CD4-positive, alpha-beta T cell (primary cell): Measurements from ENCODE around the gene BFAR. TPM values are rescaled to one million over a fixed set of nuclear protein-coding genes. Genes with fewer than 3 reads are reported as not detected.

Experiments
- ATAC-seq: fragments of 200-7000 bp; cut with Tn5 transposase; one replicate; pipeline ENCODE4 v1.10.0; 2022; ENCODE audit warnings: mild to moderate bottlenecking; ENCODE audit not compliant: poor library complexity
- CTCF ChIA-PET: fragments of 350-600 bp; sonication (Branson Sonifier 250); formaldehyde crosslinking; loops from one replicate; lab custom pipeline; 2021; ENCODE audit warnings: antibody characterized with exemption, inconsistent platforms; lab: Charles Lee
- POLR2A ChIA-PET: fragments of 350-600 bp; sonication (Branson Sonifier 250); formaldehyde crosslinking; loops from one replicate; lab custom pipeline; 2021; ENCODE audit warnings: antibody characterized with exemption, inconsistent platforms; lab: Charles Lee
- DNase-seq, 14 experiments: peaks; one replicate each; pipeline ENCODE4 v3.0.0-alpha.2; 2013 to 2020; ENCODE audit warnings: mixed read lengths in 2 of 14
- H3K27ac ChIP-seq, 2 donors: one replicate each; pipeline versions ENCODE4 v1.5.1 to v1.7.0; 2013; ENCODE audit warnings: low read length in 2 of 2, low read depth in 1 of 2, mild to moderate bottlenecking in 1 of 2
- H3K27me3 ChIP-seq, 2 experiments: 1 replicate in 1 of 2; 2 replicates in 1 of 2; pipeline versions ENCODE4 v1.6.1 to v1.7.0; 2013; ENCODE audit warnings: low read length in 2 of 2, control low read depth in 1 of 2, mild to moderate bottlenecking in 1 of 2, moderate library complexity in 1 of 2; ENCODE audit not compliant: insufficient read depth in 2 of 2, control insufficient read depth in 1 of 2
- H3K36me3 ChIP-seq: one replicate; pipeline ENCODE4 v1.6.1; 2013; ENCODE audit warnings: low read length, control low read depth; ENCODE audit not compliant: insufficient read depth
- H3K4me1 ChIP-seq: one replicate; pipeline ENCODE4 v1.6.1; 2013; ENCODE audit warnings: low read length, control low read depth; ENCODE audit not compliant: insufficient read depth
- H3K4me3 ChIP-seq: one replicate; pipeline ENCODE4 v1.5.1; 2013; ENCODE audit warnings: mild to moderate bottlenecking, low read length, moderate library complexity
- H3K9me3 ChIP-seq, 2 experiments: 1 replicate in 1 of 2; 2 replicates in 1 of 2; pipeline versions ENCODE4 v1.6.1 to v1.7.0; 2013; ENCODE audit warnings: low read length in 2 of 2, mild to moderate bottlenecking in 2 of 2, control low read depth in 1 of 2, moderate library complexity in 1 of 2; ENCODE audit not compliant: control insufficient read depth in 1 of 2, insufficient read depth in 1 of 2
- H3K27ac Mint-ChIP-seq: one replicate; pipeline ENCODE4 v1.8.0; 2020; ENCODE audit warnings: mixed read lengths
- H3K27me3 Mint-ChIP-seq: one replicate; pipeline ENCODE4 v1.8.0; 2021; ENCODE audit warnings: mixed read lengths
- H3K36me3 Mint-ChIP-seq: one replicate; pipeline ENCODE4 v1.8.0; 2021; ENCODE audit warnings: low read depth, mixed read lengths
- H3K4me1 Mint-ChIP-seq: one replicate; pipeline ENCODE4 v1.8.0; 2021; ENCODE audit warnings: low read depth, mixed read lengths
- H3K4me3 Mint-ChIP-seq: one replicate; pipeline ENCODE4 v1.8.0; 2020; ENCODE audit warnings: mild to moderate bottlenecking, mixed read lengths
- H3K9me3 Mint-ChIP-seq: one replicate; pipeline ENCODE4 v1.8.0; 2020; ENCODE audit warnings: mixed read lengths
- CTCF ChIP-seq: fragments of 200-600 bp; IDR thresholded peaks from one replicate; pipeline ENCODE4 v1.8.0; 2022; ENCODE audit warnings: antibody characterized with exemption, mild to moderate bottlenecking
- intact Hi-C, 2 experiments: fragments of 100-400 bp; cut with DNase I in 1 of 2; cut with micrococcal nuclease in 1 of 2; formaldehyde crosslinking; loops; one replicate each; pipeline versions ENCODE4 v1.15.1 to v1.9.0; 2023 to 2025; cut with DNase I, micrococcal nuclease
- total RNA-seq, 174 experiments: library from RNA in 2 of 174; stranded (reverse) in 2 of 174; gene quantifications; one replicate each; pipeline ENCODE4 v1.2.3 and lab custom pipeline; 2021 to 2026

Gene BFAR
- total RNA-seq, 2 experiments from 2014 or later, result 36.9 to 37.6 TPM

GRCh38 chr16:14669776-14670175 lies 37.0 kb downstream of the BFAR start:
- Mint-ChIP-seq H3K27me3 (no peaks in the 10 kb centered on the region), H3K4me1 (peaks cover 12% of the 10 kb centered on the region), H3K4me3 (no peak overlapping the region), H3K9me3 (no peaks in the 10 kb centered on the region), H3K36me3 (peaks cover 51% of the 10 kb centered on the region), H3K27ac (no peak overlapping the region)
- CTCF ChIA-PET, result no interaction called here
- no peaks in the 10 kb centered on the region for H3K27me3 ChIP-seq
- H3K9me3 ChIP-seq, result no peaks in the 10 kb centered on the region
- no peak for TF ChIP-seq CTCF
- H3K4me1 ChIP-seq, result peaks cover 4% of the 10 kb centered on the region
- H3K36me3 ChIP-seq, result peaks cover 35% of the 10 kb centered on the region
- no peak overlapping the region for H3K27ac ChIP-seq
- ATAC-seq (no peak), DNase-seq (no peak)
- H3K4me3 ChIP-seq, result no peak overlapping the region
- intact Hi-C loops, result no loop called here
- POLR2A ChIA-PET, result no interaction called here

- H3K36me3 Mint-ChIP-seq, result peaks cover 23% of the 10 kb centered on the region
- no peaks in the 10 kb centered on the region for H3K9me3 Mint-ChIP-seq
- H3K27ac Mint-ChIP-seq, result no peak overlapping the region
- peaks cover 12% of the 10 kb centered on the region for H3K4me1 Mint-ChIP-seq
- no peak overlapping the region for H3K4me3 Mint-ChIP-seq
- H3K4me1 ChIP-seq, result peaks cover 4% of the 10 kb centered on the region
- intact Hi-C loops, result no loop called here
- peaks cover 10% of the 10 kb centered on the region for H3K36me3 ChIP-seq
- no peak for TF ChIP-seq CTCF
- no peaks in the 10 kb centered on the region for H3K27me3 ChIP-seq
- H3K27ac ChIP-seq, result no peak overlapping the region
- no peak overlapping the region for H3K4me3 ChIP-seq
- CTCF ChIA-PET, result no interaction called here
- H3K9me3 ChIP-seq, result no peaks in the 10 kb centered on the region
- DNase-seq, result peak in 1 of 14 experiments; percentile 6
- POLR2A ChIA-PET, result no interaction called here
- no peak for ATAC-seq
- H3K27me3 Mint-ChIP-seq, result no peaks in the 10 kb centered on the region
Observed at GRCh38 chr16:14672403-14672971, 39.7 kb downstream of the BFAR start.

GRCh38 chr16:14676633-14677032 lies 43.9 kb downstream of the BFAR start:
- H3K4me1 ChIP-seq, result peaks cover 4% of the 10 kb centered on the region
- peaks cover 9% of the 10 kb centered on the region for H3K27me3 Mint-ChIP-seq
- H3K27me3 ChIP-seq, result peaks cover 0 to 2% of the 10 kb centered on the region in 2 experiments
- H3K4me3 Mint-ChIP-seq, result no peak overlapping the region
- DNase-seq (no peak), ATAC-seq (no peak)
- no peaks in the 10 kb centered on the region for H3K9me3 Mint-ChIP-seq
- intact Hi-C loops, result no loop called here
- no peak overlapping the region for H3K4me3 ChIP-seq
- ChIA-PET POLR2A (no interaction called here), CTCF (no interaction called here)
- peaks cover 12% of the 10 kb centered on the region for H3K4me1 Mint-ChIP-seq
- H3K36me3 ChIP-seq, result no peaks in the 10 kb centered on the region
- no peaks in the 10 kb centered on the region for H3K36me3 Mint-ChIP-seq
- no peak overlapping the region for H3K27ac ChIP-seq
- no peak for TF ChIP-seq CTCF
- no peaks in the 10 kb centered on the region for H3K9me3 ChIP-seq
- H3K27ac Mint-ChIP-seq, result no peak overlapping the region
